ENCODE data around the gene THRB. TPM values are rescaled to one million over a fixed set of nuclear protein-coding genes. Genes with fewer than 3 reads are reported as not detected.

Gene THRB
- total RNA-seq, 1 donor: 0.36 TPM

- H3K36me3 ChIP-seq (ENCODE audit: insufficient read depth, low read length): no peaks in the 10 kb centered on the region
- no peaks in the 10 kb centered on the region for H3K79me2 ChIP-seq (ENCODE audit: insufficient read depth, low read length)
- H3K27me3 ChIP-seq (ENCODE audit: insufficient read depth, low read length): no peaks in the 10 kb centered on the region
- no peak overlapping the region for H3K4me3 ChIP-seq (ENCODE audit: insufficient read depth, low read length)
- no peaks in the 10 kb centered on the region for H3K9me3 ChIP-seq (ENCODE audit: low read depth, low read length)
- H2AFZ ChIP-seq (ENCODE audit: low read length): no peak overlapping the region
- H3K4me2 ChIP-seq (ENCODE audit: insufficient read depth, low read length): no peak overlapping the region
- H4K20me1 ChIP-seq (ENCODE audit: insufficient read depth, low read length): no peaks in the 10 kb centered on the region
- H3K27ac ChIP-seq (ENCODE audit: low read depth, low read length): no peak overlapping the region
- TF ChIP-seq CTCF (IDR thresholded peaks at IDR 0.05; ENCODE audit: extremely low read depth, low read depth, low read length): no peak
- H3K4me1 ChIP-seq (ENCODE audit: insufficient read depth, low read length): no peaks in the 10 kb centered on the region
- no peak for DNase-seq (ENCODE audit: insufficient read length, low spot score, missing footprints)
Measured at GRCh38 chr3:24472358-24472757, 22.3 kb downstream of the THRB start.

- H3K27me3 ChIP-seq (ENCODE audit: insufficient read depth, low read length): no peaks in the 10 kb centered on the region
Measured at GRCh38 chr3:24471486-24471885, 23.2 kb downstream of the THRB start.

GRCh38 chr3:24470277-24470676, 24.4 kb downstream of the THRB start:
- Histone ChIP-seq H3K4me1 (ENCODE audit: insufficient read depth, low read length) (no peaks in the 10 kb centered on the region), H4K20me1 (ENCODE audit: insufficient read depth, low read length) (no peaks in the 10 kb centered on the region)
- no peak for TF ChIP-seq CTCF (IDR thresholded peaks at IDR 0.05; ENCODE audit: extremely low read depth, low read depth, low read length)

More at GRCh38 chr3:24471486-24471885, 23.2 kb downstream of the THRB start:
- no peak for DNase-seq (ENCODE audit: insufficient read length, low spot score, missing footprints)
- Histone ChIP-seq H4K20me1 (ENCODE audit: insufficient read depth, low read length) (no peaks in the 10 kb centered on the region), H3K36me3 (ENCODE audit: insufficient read depth, low read length) (no peaks in the 10 kb centered on the region), H2AFZ (ENCODE audit: low read length) (no peak overlapping the region), H3K27ac (ENCODE audit: low read depth, low read length) (no peak overlapping the region), H3K4me3 (ENCODE audit: insufficient read depth, low read length) (no peak overlapping the region), H3K4me1 (ENCODE audit: insufficient read depth, low read length) (no peaks in the 10 kb centered on the region), H3K79me2 (ENCODE audit: insufficient read depth, low read length) (no peaks in the 10 kb centered on the region), H3K9me3 (ENCODE audit: low read depth, low read length) (no peaks in the 10 kb centered on the region), H3K4me2 (ENCODE audit: insufficient read depth, low read length) (no peak overlapping the region)
- TF ChIP-seq CTCF (IDR thresholded peaks at IDR 0.05; ENCODE audit: extremely low read depth, low read depth, low read length): no peak

GRCh38 chr3:24464389-24464788, 30.3 kb downstream of the THRB start:
- no peak for DNase-seq (ENCODE audit: insufficient read length, low spot score, missing footprints)
- H3K79me2 ChIP-seq (ENCODE audit: insufficient read depth, low read length): no peaks in the 10 kb centered on the region
- no peak overlapping the region for H3K4me2 ChIP-seq (ENCODE audit: insufficient read depth, low read length)

More at GRCh38 chr3:24470277-24470676, 24.4 kb downstream of the THRB start:
- no peak for DNase-seq (ENCODE audit: insufficient read length, low spot score, missing footprints)
- Histone ChIP-seq H3K9me3 (ENCODE audit: low read depth, low read length) (no peaks in the 10 kb centered on the region), H3K4me3 (ENCODE audit: insufficient read depth, low read length) (no peak overlapping the region), H2AFZ (ENCODE audit: low read length) (no peak overlapping the region), H3K4me2 (ENCODE audit: insufficient read depth, low read length) (no peak overlapping the region), H3K27ac (ENCODE audit: low read depth, low read length) (no peak overlapping the region), H3K36me3 (ENCODE audit: insufficient read depth, low read length) (no peaks in the 10 kb centered on the region), H3K79me2 (ENCODE audit: insufficient read depth, low read length) (no peaks in the 10 kb centered on the region), H3K27me3 (ENCODE audit: insufficient read depth, low read length) (no peaks in the 10 kb centered on the region)

More at GRCh38 chr3:24464389-24464788, 30.3 kb downstream of the THRB start:
- Histone ChIP-seq H3K27ac (ENCODE audit: low read depth, low read length) (no peak overlapping the region), H3K4me3 (ENCODE audit: insufficient read depth, low read length) (no peak overlapping the region), H3K9me3 (ENCODE audit: low read depth, low read length) (no peaks in the 10 kb centered on the region), H4K20me1 (ENCODE audit: insufficient read depth, low read length) (no peaks in the 10 kb centered on the region), H2AFZ (ENCODE audit: low read length) (no peak overlapping the region), H3K36me3 (ENCODE audit: insufficient read depth, low read length) (no peaks in the 10 kb centered on the region), H3K27me3 (ENCODE audit: insufficient read depth, low read length) (no peaks in the 10 kb centered on the region), H3K4me1 (ENCODE audit: insufficient read depth, low read length) (no peaks in the 10 kb centered on the region)
- TF ChIP-seq CTCF (IDR thresholded peaks at IDR 0.05; ENCODE audit: extremely low read depth, low read depth, low read length): no peak

All from osteoblast (primary cell).